ENCODE measurements around the gene PIGU. TPM values are rescaled to one million over a fixed set of nuclear protein-coding genes. Genes with fewer than 3 reads are reported as not detected.

PIGU gene
- total RNA-seq, 4 donors from 2014 or later, result 13.6 to 21.7 (median 16.2) TPM

- no peak for DNase-seq (ENCODE audit: low spot score in 2 of 2)
- H3K4me1 ChIP-seq, result peaks cover 4% of the 10 kb centered on the region
- H3K4me3 ChIP-seq, result no peak overlapping the region
- H3K9me3 ChIP-seq, result no peaks in the 10 kb centered on the region
- H3K27ac ChIP-seq, result no peak overlapping the region
- H3K36me3 ChIP-seq, result no peaks in the 10 kb centered on the region
- TF ChIP-seq POLR2A (IDR thresholded peaks at IDR 0.05), result no peak
- TF ChIP-seq CTCF (IDR thresholded peaks at IDR 0.05), result no peak
- TF ChIP-seq POLR2AphosphoS5 (IDR thresholded peaks at IDR 0.05), result no peak
- TF ChIP-seq EP300 (IDR thresholded peaks at IDR 0.05), result no peak
- H3K27me3 ChIP-seq, result no peaks in the 10 kb centered on the region
- WGBS, result 51% methylated on average over 17 of the region's 20 CpGs
Observed at GRCh38 chr20:34549291-34549928, 127.5 kb downstream of the PIGU start.

- TF ChIP-seq POLR2A (IDR thresholded peaks at IDR 0.05) (no peak), CTCF (IDR thresholded peaks at IDR 0.05) (no peak), EP300 (IDR thresholded peaks at IDR 0.05) (no peak)
- Histone ChIP-seq H3K27me3 (no peaks in the 10 kb centered on the region), H3K36me3 (no peaks in the 10 kb centered on the region), H3K4me3 (no peak overlapping the region), H3K4me1 (peaks cover 3% of the 10 kb centered on the region), H3K27ac (no peak overlapping the region), H3K9me3 (no peaks in the 10 kb centered on the region)
- DNase-seq (ENCODE audit: low spot score in 2 of 2), result no peak
- WGBS, result 93% methylated on average over 17 of the region's 22 CpGs
Observed at GRCh38 chr20:34547844-34548613, 128.9 kb downstream of the PIGU start.

GRCh38 chr20:34546751-34547181 lies 130.1 kb downstream of the PIGU start:
- Histone ChIP-seq H3K27ac (no peak overlapping the region), H3K9me3 (no peaks in the 10 kb centered on the region), H3K27me3 (no peaks in the 10 kb centered on the region), H3K4me3 (no peak overlapping the region), H3K4me1 (peaks cover 3% of the 10 kb centered on the region), H3K36me3 (peaks cover 6% of the 10 kb centered on the region)
- TF ChIP-seq EP300 (IDR thresholded peaks at IDR 0.05) (no peak), POLR2A (IDR thresholded peaks at IDR 0.05) (no peak), CTCF (IDR thresholded peaks at IDR 0.05) (no peak), POLR2AphosphoS5 (IDR thresholded peaks at IDR 0.05) (no peak)
- WGBS, result 87% methylated on average over 11 of the region's 11 CpGs
- no peak for DNase-seq (ENCODE audit: low spot score in 2 of 2)

- Histone ChIP-seq H3K27me3 (no peaks in the 10 kb centered on the region), H3K4me3 (no peak overlapping the region), H3K9me3 (no peaks in the 10 kb centered on the region), H3K36me3 (peaks cover 31% of the 10 kb centered on the region), H3K4me1 (peaks cover 3% of the 10 kb centered on the region), H3K27ac (no peak overlapping the region)
- TF ChIP-seq POLR2A (IDR thresholded peaks at IDR 0.05), result no peak
- TF ChIP-seq POLR2AphosphoS5 (IDR thresholded peaks at IDR 0.05), result no peak
- TF ChIP-seq EP300 (IDR thresholded peaks at IDR 0.05), result no peak
- no peak for TF ChIP-seq CTCF (IDR thresholded peaks at IDR 0.05)
- DNase-seq (ENCODE audit: low spot score in 2 of 2), result no peak
- 24% methylated on average over 19 of the region's 19 CpGs for whole genome bisulfite sequencing
Observed at GRCh38 chr20:34544109-34544796, 132.6 kb downstream of the PIGU start.
